WTC11 (cell line): Measurements from ENCODE around the gene GATD1. TPM values are rescaled to one million over a fixed set of nuclear protein-coding genes. Genes with fewer than 3 reads are reported as not detected.

Experiments
- ATAC-seq: fragments of 200-7000 bp; cut with Tn5 transposase; 2 replicates; pipeline ENCODE4 v1.10.0; 2021; ENCODE audit warnings: mild to moderate bottlenecking, moderate library complexity
- CTCF ChIA-PET: fragments of 300-600 bp; sonication (Branson Sonifier 250); formaldehyde crosslinking; loops from one replicate; lab custom pipeline; 2021; ENCODE audit warnings: antibody characterized with exemption; lab: Charles Lee
- POLR2A ChIA-PET: fragments of 350-600 bp; sonication (Branson Sonifier 250); formaldehyde crosslinking; loops from one replicate; lab custom pipeline; 2021; ENCODE audit warnings: antibody characterized with exemption; lab: Charles Lee
- DNase-seq: peaks from one replicate; pipeline ENCODE4 v3.0.0; 2021; ENCODE audit warnings: low spot score
- H3K27ac Mint-ChIP-seq: 2 replicates; pipeline ENCODE4 v1.8.0; 2021; ENCODE audit warnings: mixed read lengths
- H3K27me3 Mint-ChIP-seq: 2 replicates; pipeline ENCODE4 v1.8.0; 2021; ENCODE audit warnings: low read depth, mild to moderate bottlenecking, moderate library complexity, mixed read lengths
- H3K36me3 Mint-ChIP-seq: 2 replicates; pipeline ENCODE4 v1.8.0; 2021; ENCODE audit warnings: mixed read lengths
- H3K4me1 Mint-ChIP-seq: 2 replicates; pipeline ENCODE4 v1.8.0; 2022; ENCODE audit warnings: mixed read lengths
- H3K4me3 Mint-ChIP-seq: 2 replicates; pipeline ENCODE4 v1.8.0; 2021; ENCODE audit warnings: mild to moderate bottlenecking, moderate library complexity, mixed read lengths
- H3K9me3 Mint-ChIP-seq: 2 replicates; pipeline ENCODE4 v1.8.0; 2021; ENCODE audit warnings: mixed read lengths
- CREB1 ChIP-seq: sonication (generic); formaldehyde crosslinking; IDR thresholded peaks from 2 replicates; pipeline ENCODE4 v1.8.0; 2023; ENCODE audit warnings: mild to moderate bottlenecking, missing genetic modification reagents
- E2F1 ChIP-seq: sonication (generic); formaldehyde crosslinking; IDR thresholded peaks from 2 replicates; pipeline ENCODE4 v1.8.0; 2022; ENCODE audit warnings: mild to moderate bottlenecking, missing genetic modification reagents
- EMX1 ChIP-seq: fragments of 250-450 bp; sonication (Bioruptor Pico); IDR thresholded peaks from 2 replicates; pipeline ENCODE4 v1.8.0; 2021; ENCODE audit warnings: mild to moderate bottlenecking
- ERG ChIP-seq: fragments of 250-450 bp; sonication (Bioruptor Pico); IDR thresholded peaks from 2 replicates; pipeline ENCODE4 v1.8.0; 2021; ENCODE audit warnings: mild to moderate bottlenecking
- FOXP1 ChIP-seq: sonication (generic); formaldehyde crosslinking; IDR thresholded peaks from 2 replicates; pipeline ENCODE4 v1.8.0; 2022; ENCODE audit warnings: missing genetic modification reagents, mild to moderate bottlenecking, moderate library complexity, borderline replicate concordance
- GRHL2 ChIP-seq: fragments of 250-450 bp; sonication (Bioruptor Pico); IDR thresholded peaks from 2 replicates; pipeline ENCODE4 v1.8.0; 2022; ENCODE audit warnings: mild to moderate bottlenecking, moderate library complexity; ENCODE audit not compliant: insufficient replicate concordance, severe bottlenecking
- GTF2I ChIP-seq: fragments of 250-450 bp; sonication (Bioruptor Pico); conservative IDR thresholded peaks from 2 replicates; pipeline ENCODE4 v1.4.0; 2021; ENCODE audit warnings: mild to moderate bottlenecking
- IRF1 ChIP-seq: sonication (generic); formaldehyde crosslinking; IDR thresholded peaks from 2 replicates; pipeline ENCODE4 v1.8.0; 2023; ENCODE audit warnings: missing genetic modification reagents
- JAZF1 ChIP-seq: fragments of 250-450 bp; sonication (Bioruptor Pico); IDR thresholded peaks from 2 replicates; pipeline ENCODE4 v1.9.0; 2021; ENCODE audit warnings: moderate library complexity, mild to moderate bottlenecking, inconsistent platforms
- MAX ChIP-seq: sonication (generic); formaldehyde crosslinking; IDR thresholded peaks from 2 replicates; pipeline ENCODE4 v1.8.0; 2022; ENCODE audit warnings: mild to moderate bottlenecking, missing genetic modification reagents
- NFATC4 ChIP-seq: fragments of 250-450 bp; sonication (Bioruptor Pico); IDR thresholded peaks from 2 replicates; pipeline ENCODE4 v1.9.0; 2021; ENCODE audit warnings: mild to moderate bottlenecking
- NR3C1 ChIP-seq: sonication (generic); formaldehyde crosslinking; conservative IDR thresholded peaks from 2 replicates; pipeline ENCODE4 v1.8.1; 2023; ENCODE audit warnings: low read depth, mild to moderate bottlenecking, missing genetic modification reagents
- SMAD4 ChIP-seq: sonication (generic); formaldehyde crosslinking; IDR thresholded peaks from 2 replicates; pipeline ENCODE4 v1.8.0; 2022; ENCODE audit warnings: mild to moderate bottlenecking, missing genetic modification reagents
- ZNF121 ChIP-seq: sonication (generic); formaldehyde crosslinking; IDR thresholded peaks from 2 replicates; pipeline ENCODE4 v1.8.0; 2023; ENCODE audit warnings: missing genetic modification reagents
- total RNA-seq: library from RNA; stranded (reverse); gene quantifications from 3 replicates; pipeline ENCODE4 v1.2.3, GENCODE V29; 2021
- TF ChIP-seq, protein P1 (sequence below): sonication (generic); formaldehyde crosslinking; IDR thresholded peaks from 2 replicates; pipeline ENCODE4 v1.8.1; 2023; ENCODE audit warnings: mild to moderate bottlenecking, missing genetic modification reagents, borderline replicate concordance
- TF ChIP-seq, protein P2 (sequence below): sonication (generic); formaldehyde crosslinking; conservative IDR thresholded peaks from 2 replicates; pipeline ENCODE4 v1.8.1; 2022; ENCODE audit warnings: mild to moderate bottlenecking, missing genetic modification reagents

Gene GATD1
- total RNA-seq, 1 experiment from 2014 or later, result 87.6 TPM

- no peak for TF ChIP-seq ERG
- TF ChIP-seq, all 79 proteins: peak for 0
These were observed 27.3 kb upstream of the GATD1 start (continued) for GRCh38 chr11:804599-804964.

DNA sequence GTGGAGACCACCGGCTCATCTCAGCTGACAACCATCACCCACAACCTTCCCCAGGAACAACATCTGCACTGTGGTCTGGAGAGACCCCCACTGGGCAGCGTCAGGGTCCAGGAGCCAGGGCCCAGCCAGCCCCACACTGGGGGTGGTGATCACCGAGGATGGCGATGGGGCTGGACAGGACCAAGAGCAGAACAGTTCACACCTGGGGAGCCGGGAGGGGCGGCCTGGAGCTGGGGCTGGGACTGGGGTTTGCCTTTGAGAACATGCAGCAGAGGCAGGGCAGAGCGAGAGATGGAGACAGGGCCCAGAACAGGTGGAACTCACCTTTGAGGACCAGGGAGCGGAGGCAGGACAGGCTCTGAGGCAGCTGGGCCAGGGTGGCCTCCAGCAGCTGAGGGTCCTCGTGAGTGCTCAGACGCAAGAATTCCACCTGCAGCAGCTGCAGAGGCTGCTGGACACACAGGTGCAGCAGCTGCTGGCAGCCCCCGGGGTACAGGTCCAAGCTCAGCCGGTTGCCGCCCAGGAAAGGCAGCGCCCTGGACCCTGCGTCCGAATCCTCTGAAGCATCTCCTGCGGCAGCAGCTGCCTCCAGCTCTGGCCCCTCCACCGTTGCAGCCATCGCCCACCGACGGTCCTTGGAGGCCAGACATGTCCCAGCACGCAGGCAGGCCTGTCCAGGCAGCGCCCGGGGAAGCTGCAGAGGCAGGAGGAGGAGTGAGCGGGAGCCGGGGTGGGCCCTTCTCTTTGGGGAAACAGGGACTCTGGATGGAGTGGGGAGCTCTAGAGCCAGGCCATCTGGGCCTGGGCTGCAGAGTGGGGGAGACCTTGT is 26.7 kb upstream of the GATD1 start:
- Mint-ChIP-seq H3K27me3 (no peaks in the 10 kb centered on the region), H3K27ac (no peak overlapping the region), H3K4me1 (peaks cover 21% of the 10 kb centered on the region), H3K4me3 (peak overlapping the region; percentile 73), H3K9me3 (no peaks in the 10 kb centered on the region), H3K36me3 (no peaks in the 10 kb centered on the region)
- TF ChIP-seq GRHL2 (CRISPR knock-in tag), result no peak
- TF ChIP-seq NFATC4, result no peak
- TF ChIP-seq FOXP1, result peak; percentile 31; the same call in 1 of the 2 replicates
- no peak for TF ChIP-seq EMX1
- TF ChIP-seq IRF1 (CRISPR knock-in tag), result no peak
- TF ChIP-seq E2F1 (CRISPR knock-in tag), result no peak
- TF ChIP-seq MAX (CRISPR knock-in tag), result no peak
- CTCF ChIA-PET, result interaction anchor here (0.8 to 1.3 kb wide), 4 partner anchors 9 to 94 kb away, joined by 3 to 5 read pairs (median 3); no protein-coding TSS in a partner anchor
- ATAC-seq (no peak), DNase-seq (no peak)
- POLR2A ChIA-PET, result interaction anchor here (0.9 to 1.4 kb wide), 5 partner anchors 13 to 33 kb away, joined by 3 to 4 read pairs (median 3); no protein-coding TSS in a partner anchor

DNA sequence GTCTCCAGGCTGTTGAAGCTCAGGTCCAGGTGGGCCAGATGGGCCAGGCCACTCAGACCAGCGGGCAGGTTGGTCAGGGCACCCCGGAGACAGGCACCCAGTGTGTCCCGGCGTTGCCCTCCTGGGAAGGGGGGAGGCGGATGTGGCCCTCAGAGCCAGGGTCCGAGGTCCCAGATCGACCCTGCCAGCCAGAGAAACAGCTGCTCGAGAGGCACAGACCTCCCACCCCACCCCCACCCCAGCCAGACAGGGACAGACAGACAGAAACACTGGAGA is 26.1 kb upstream of the GATD1 start:
- DNase-seq, result no peak
- Mint-ChIP-seq H3K9me3 (no peaks in the 10 kb centered on the region), H3K27me3 (no peaks in the 10 kb centered on the region), H3K4me1 (peaks cover 15% of the 10 kb centered on the region), H3K4me3 (peak overlapping the region; percentile 73; the same call in 1 of the 2 replicates), H3K36me3 (no peaks in the 10 kb centered on the region), H3K27ac (no peak overlapping the region)
- ChIA-PET POLR2A (interaction anchor here (1.1 kb wide), 1 partner anchor 13 kb away, joined by 4 read pairs; no protein-coding TSS in a partner anchor), CTCF (interaction anchor here (1.1 kb wide), 1 partner anchor 13 kb away, joined by 3 read pairs; no protein-coding TSS in a partner anchor)
- no peak for ATAC-seq
- TF ChIP-seq EMX1, result no peak
- TF ChIP-seq SMAD4 (CRISPR knock-in tag), result no peak
- TF ChIP-seq NR3C1 (CRISPR knock-in tag), result no peak
- TF ChIP-seq ZNF121 (CRISPR knock-in tag), result no peak
- TF ChIP-seq CREB1 (CRISPR knock-in tag), result no peak
- TF ChIP-seq, protein P1, sequence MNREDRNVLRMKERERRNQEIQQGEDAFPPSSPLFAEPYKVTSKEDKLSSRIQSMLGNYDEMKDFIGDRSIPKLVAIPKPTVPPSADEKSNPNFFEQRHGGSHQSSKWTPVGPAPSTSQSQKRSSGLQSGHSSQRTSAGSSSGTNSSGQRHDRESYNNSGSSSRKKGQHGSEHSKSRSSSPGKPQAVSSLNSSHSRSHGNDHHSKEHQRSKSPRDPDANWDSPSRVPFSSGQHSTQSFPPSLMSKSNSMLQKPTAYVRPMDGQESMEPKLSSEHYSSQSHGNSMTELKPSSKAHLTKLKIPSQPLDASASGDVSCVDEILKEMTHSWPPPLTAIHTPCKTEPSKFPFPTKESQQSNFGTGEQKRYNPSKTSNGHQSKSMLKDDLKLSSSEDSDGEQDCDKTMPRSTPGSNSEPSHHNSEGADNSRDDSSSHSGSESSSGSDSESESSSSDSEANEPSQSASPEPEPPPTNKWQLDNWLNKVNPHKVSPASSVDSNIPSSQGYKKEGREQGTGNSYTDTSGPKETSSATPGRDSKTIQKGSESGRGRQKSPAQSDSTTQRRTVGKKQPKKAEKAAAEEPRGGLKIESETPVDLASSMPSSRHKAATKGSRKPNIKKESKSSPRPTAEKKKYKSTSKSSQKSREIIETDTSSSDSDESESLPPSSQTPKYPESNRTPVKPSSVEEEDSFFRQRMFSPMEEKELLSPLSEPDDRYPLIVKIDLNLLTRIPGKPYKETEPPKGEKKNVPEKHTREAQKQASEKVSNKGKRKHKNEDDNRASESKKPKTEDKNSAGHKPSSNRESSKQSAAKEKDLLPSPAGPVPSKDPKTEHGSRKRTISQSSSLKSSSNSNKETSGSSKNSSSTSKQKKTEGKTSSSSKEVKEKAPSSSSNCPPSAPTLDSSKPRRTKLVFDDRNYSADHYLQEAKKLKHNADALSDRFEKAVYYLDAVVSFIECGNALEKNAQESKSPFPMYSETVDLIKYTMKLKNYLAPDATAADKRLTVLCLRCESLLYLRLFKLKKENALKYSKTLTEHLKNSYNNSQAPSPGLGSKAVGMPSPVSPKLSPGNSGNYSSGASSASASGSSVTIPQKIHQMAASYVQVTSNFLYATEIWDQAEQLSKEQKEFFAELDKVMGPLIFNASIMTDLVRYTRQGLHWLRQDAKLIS (CRISPR knock-in tag), result no peak
- TF ChIP-seq GTF2I (CRISPR knock-in tag), result no peak
- TF ChIP-seq, protein P2, sequence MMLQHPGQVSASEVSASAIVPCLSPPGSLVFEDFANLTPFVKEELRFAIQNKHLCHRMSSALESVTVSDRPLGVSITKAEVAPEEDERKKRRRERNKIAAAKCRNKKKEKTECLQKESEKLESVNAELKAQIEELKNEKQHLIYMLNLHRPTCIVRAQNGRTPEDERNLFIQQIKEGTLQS, result no peak
- no peak for TF ChIP-seq JAZF1 (CRISPR knock-in tag)
- TF ChIP-seq, all 79 proteins: peak for 0
